ENCODE results near the gene MAP2K5. TPM values are rescaled to one million over a fixed set of nuclear protein-coding genes. Genes with fewer than 3 reads are reported as not detected.

The MAP2K5 gene
- total and polyA plus RNA-seq, 8 donors = 13.5 to 25.0 (median 20.8) TPM

DNA sequence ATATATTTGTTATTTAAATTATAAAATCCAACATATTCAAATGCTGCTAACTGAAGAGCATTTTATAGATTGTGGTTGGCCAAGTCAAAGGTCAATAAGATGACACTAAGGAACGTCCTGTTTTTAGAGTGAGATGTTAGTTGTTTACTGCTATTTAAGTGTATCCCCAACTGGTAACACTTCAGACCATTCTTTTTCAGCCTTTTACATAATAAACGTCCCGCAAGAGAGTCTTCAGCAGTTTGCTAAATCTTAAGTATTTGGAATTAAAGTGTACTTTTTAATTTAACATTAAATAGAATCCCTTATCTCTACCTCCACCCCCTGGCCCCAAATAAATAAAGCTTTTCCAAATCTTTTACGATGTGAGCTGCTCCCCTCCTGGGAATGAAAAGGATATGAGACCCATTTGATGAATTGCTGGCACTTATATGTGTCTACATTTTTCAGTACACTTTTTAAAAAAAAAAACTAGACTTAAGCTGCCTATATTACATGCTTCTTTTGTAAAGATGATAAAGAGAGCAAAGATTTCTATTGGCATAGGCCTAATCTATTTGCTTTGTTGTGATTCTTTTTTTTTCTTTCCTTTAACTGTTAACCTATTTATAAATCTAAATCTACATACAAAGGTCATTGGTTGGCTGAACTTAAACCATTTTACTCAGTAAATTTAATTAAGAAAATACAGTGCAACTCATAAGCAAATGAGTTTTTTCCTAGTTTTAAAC lies 181.0 kb downstream of the MAP2K5 start:
- ATAC-seq = no peak
- Histone ChIP-seq H3K4me3 (no peak overlapping the region), H3K27ac (no peak overlapping the region), H3K36me3 (no peaks in the 10 kb centered on the region), H3K27me3 (no peaks in the 10 kb centered on the region), H3K9me3 (no peaks in the 10 kb centered on the region), H3K4me1 (no peaks in the 10 kb centered on the region)
- no peak for DNase-seq
- no peak for TF ChIP-seq CTCF (IDR thresholded peaks at IDR 0.05)
- intact Hi-C loops (cut with DNase I) = no loop called here

DNA sequence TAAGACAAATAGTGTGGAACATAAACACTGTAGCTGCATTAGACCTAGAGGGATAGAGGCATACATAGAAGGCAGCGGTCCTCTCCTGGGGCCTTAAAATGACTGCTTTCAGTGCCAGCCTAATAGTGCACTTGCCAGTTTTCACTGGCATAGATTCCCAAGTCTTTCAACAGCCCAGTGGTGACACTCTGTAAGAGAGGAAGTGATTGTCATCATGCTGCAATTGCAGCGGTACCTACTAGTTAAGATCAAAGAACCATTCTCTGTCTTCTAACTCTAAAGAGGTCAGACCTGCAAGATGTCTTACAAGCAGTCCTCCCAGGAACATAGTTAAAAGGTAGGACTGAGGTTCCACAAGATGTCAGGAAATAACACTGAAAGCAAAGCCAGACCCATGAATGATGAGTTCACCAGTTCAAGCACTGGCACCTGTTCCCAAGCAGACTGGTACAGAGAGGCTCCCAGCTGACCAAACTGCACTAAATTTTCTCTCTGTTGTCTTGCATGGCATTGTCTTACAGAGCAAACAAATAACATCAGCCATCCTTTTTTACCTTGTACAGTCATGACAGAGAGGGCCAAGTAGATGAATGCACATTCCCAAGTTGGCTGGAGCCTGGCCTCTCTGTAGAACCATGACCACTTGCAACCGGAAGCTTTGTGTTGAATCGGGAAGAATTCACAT lies 182.3 kb downstream of the MAP2K5 start:
- Histone ChIP-seq H3K9me3 (no peaks in the 10 kb centered on the region), H3K4me3 (no peak overlapping the region), H3K36me3 (no peaks in the 10 kb centered on the region), H3K27ac (no peak overlapping the region), H3K27me3 (no peaks in the 10 kb centered on the region), H3K4me1 (no peaks in the 10 kb centered on the region)
- TF ChIP-seq CTCF (IDR thresholded peaks at IDR 0.05) = no peak
- DNase-seq = no peak
- intact Hi-C loops (cut with DNase I) = no loop called here
- ATAC-seq = no peak

DNA sequence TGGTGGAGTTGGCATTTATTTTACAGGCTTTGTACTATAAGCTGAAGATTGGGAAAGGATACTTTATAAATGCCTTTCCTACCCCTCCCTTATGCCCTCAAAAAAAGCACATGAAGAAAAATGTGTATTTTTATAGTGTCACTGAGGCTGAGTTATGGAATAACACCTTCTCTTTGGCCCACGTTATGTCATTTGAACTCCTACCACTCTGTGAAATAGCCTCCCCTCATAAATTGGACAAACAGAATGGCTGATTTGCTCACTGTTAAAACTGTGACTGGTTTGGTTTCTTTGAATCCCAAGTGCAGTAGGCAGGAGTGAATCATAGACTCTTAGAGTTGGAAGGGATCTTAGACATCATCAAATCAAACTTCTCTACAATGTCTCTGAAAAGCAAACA lies 187.6 kb downstream of the MAP2K5 start:
- Histone ChIP-seq H3K4me3 (no peak overlapping the region), H3K27me3 (no peaks in the 10 kb centered on the region), H3K27ac (no peak overlapping the region), H3K36me3 (no peaks in the 10 kb centered on the region), H3K4me1 (peaks cover 0 to 3% of the 10 kb centered on the region in 2 donors), H3K9me3 (no peaks in the 10 kb centered on the region)
- no peak for TF ChIP-seq CTCF (IDR thresholded peaks at IDR 0.05)
- DNase-seq (no peak), ATAC-seq (no peak)
- intact Hi-C loops (cut with DNase I) = no loop called here

DNA sequence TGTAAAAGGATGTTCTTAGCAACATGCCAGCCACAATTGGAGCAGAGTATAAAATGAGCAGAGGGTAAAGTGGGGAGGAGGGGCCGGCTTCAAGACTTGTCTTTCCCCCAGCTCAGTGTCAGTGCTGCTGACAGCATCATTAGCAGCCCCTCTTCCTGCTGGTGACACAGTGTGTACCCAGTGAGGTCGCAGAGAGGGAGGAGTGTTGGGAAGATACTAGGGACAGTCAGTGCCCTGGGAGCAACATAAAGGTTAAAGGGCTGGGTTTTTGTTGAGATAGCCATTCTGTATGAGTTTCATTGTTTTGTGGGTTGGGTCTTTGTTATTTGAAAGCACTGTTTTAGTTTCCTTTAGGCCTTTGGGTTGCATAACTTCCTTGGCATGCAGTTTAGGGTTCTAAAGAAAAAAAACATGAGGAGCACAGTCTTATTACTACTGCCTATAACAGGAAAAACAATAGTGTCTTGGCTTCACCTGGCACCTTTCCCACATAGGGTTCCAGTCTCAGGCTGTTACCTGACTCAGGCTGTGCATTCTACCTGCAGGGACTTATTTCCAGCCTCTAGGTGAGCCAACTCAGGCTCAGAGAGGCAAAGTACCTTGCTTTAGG lies 188.7 kb downstream of the MAP2K5 start:
- Histone ChIP-seq H3K27me3 (no peaks in the 10 kb centered on the region), H3K36me3 (no peaks in the 10 kb centered on the region), H3K4me3 (no peak overlapping the region), H3K4me1 (peaks cover 0 to 3% of the 10 kb centered on the region in 2 donors), H3K9me3 (no peaks in the 10 kb centered on the region), H3K27ac (no peak overlapping the region)
- intact Hi-C loops (cut with DNase I) = no loop called here
- DNase-seq (peak in 1 of 4 donors; percentile 28), ATAC-seq (no peak)
- no peak for TF ChIP-seq CTCF (IDR thresholded peaks at IDR 0.05)

DNA sequence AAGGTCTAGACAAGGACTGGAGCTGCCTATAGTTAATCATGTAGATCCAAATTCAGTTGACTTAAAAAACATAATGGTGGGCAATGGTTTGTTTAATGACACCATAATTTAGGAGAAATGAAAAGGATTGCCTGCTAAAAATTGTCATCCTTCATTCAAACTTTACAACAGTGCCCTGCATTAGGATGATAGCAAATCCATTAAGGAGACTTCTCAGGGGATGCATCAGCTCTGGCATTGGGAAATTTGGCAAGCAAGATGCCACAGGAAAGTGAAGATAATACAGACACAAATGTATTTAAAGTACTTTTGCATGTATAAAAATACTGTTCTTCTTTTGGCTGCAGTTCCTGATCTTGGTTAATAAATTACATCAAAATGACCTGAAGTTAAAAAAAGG lies 189.7 kb downstream of the MAP2K5 start:
- H3K4me1 ChIP-seq = peaks cover 0 to 3% of the 10 kb centered on the region in 2 donors
- H3K4me3 ChIP-seq = no peak overlapping the region
- DNase-seq (no peak), ATAC-seq (no peak)
- no peaks in the 10 kb centered on the region for H3K36me3 ChIP-seq
- no peak for TF ChIP-seq CTCF (IDR thresholded peaks at IDR 0.05)
- H3K27me3 ChIP-seq = no peaks in the 10 kb centered on the region
- no peaks in the 10 kb centered on the region for H3K9me3 ChIP-seq
- no peak overlapping the region for H3K27ac ChIP-seq
- intact Hi-C loops (cut with DNase I) = no loop called here

Data from left lung (tissue), 10 donors.